Tibial nerve (tissue), 4 donors: Measurements from ENCODE around the gene TMBIM6. TPM values are rescaled to one million over a fixed set of nuclear protein-coding genes. Genes with fewer than 3 reads are reported as not detected.

Experiments
- DNase-seq, 2 donors: peaks; one replicate each; pipeline ENCODE4 v3.0.0-alpha.2; 2019; ENCODE audit warnings: low spot score in 2 of 2
- H3K27ac ChIP-seq, 4 donors: fragments of 200-600 bp; sonication (generic) in 3 of 4; one replicate each; pipeline ENCODE4 v1.5.1; 2017 to 2019; ENCODE audit warnings: mild to moderate bottlenecking in 1 of 4
- H3K27me3 ChIP-seq, 2 donors: fragments of 200-600 bp; sonication (generic) in 1 of 2; one replicate each; pipeline versions ENCODE4 v1.5.1 to v1.6.0; 2017 to 2019
- H3K36me3 ChIP-seq, 3 donors: fragments of 200-600 bp; sonication (generic); one replicate each; pipeline ENCODE4 v1.5.1; 2018 to 2019
- H3K4me1 ChIP-seq, 4 donors: fragments of 200-600 bp; sonication (generic) in 3 of 4; one replicate each; pipeline ENCODE4 v1.5.1; 2017 to 2019
- H3K4me3 ChIP-seq, 4 donors: fragments of 200-600 bp; sonication (generic) in 3 of 4; one replicate each; pipeline ENCODE4 v1.5.1; 2017 to 2019; ENCODE audit warnings: mild to moderate bottlenecking in 1 of 4, moderate library complexity in 1 of 4
- H3K9me3 ChIP-seq, 4 donors: fragments of 200-600 bp; sonication (generic) in 3 of 4; one replicate each; pipeline ENCODE4 v1.5.1; 2017 to 2019
- CTCF ChIP-seq, 5 experiments: fragments of 200-600 bp in 3 of 5; fragments of 450-650 bp in 2 of 5; sonication (generic) in 3 of 5; IDR thresholded peaks; one replicate each; pipeline ENCODE4 v1.5.1; 2016 to 2019; ENCODE audit warnings: antibody characterized with exemption in 5 of 5, mild to moderate bottlenecking in 3 of 5, moderate library complexity in 2 of 5
- EP300 ChIP-seq, 2 donors: sonication (generic); formaldehyde crosslinking; IDR thresholded peaks; one replicate each; pipeline ENCODE4 v1.6.1; 2017; ENCODE audit warnings: antibody characterized with exemption in 2 of 2, mild to moderate bottlenecking in 1 of 2
- POLR2A ChIP-seq, 2 donors: fragments of 450-650 bp; IDR thresholded peaks; one replicate each; pipeline ENCODE4 v1.6.1; 2017; ENCODE audit warnings: antibody characterized with exemption in 2 of 2, mild to moderate bottlenecking in 2 of 2, moderate library complexity in 2 of 2
- WGBS, 2 donors: methylation state at CpG; one replicate each; pipeline ENCODE4 v1.1.5; 2018; 5-methylcytosine and 5-hydroxymethylcytosine counted together
- total RNA-seq, 4 donors: library from RNA; depleted of rRNA; stranded (reverse); fragments of >200 nt; gene quantifications; one replicate each; pipeline ENCODE4 v1.1.0, GENCODE V29; 2016

The TMBIM6 gene
- total RNA-seq, 4 donors from 2014 or later: 284 to 404 (median 325) TPM

GRCh38 chr12:49705479-49706134, 35.8 kb upstream of the TMBIM6 start:
- peak in 1 of 2 donors; percentile 15 for DNase-seq
- H3K9me3 ChIP-seq: no peaks in the 10 kb centered on the region
- 16 to 21% methylated on average over 10 of the region's 10 CpGs for WGBS, 2 donors
- H3K27ac ChIP-seq: peak overlapping the region; percentile 92 to 99 (median 97)
- no peaks in the 10 kb centered on the region for H3K36me3 ChIP-seq
- H3K4me1 ChIP-seq: peaks cover 0 to 53% (median 39%) of the 10 kb centered on the region in 4 donors
- peak; percentile 44 to 54 for TF ChIP-seq POLR2A (IDR thresholded peaks at IDR 0.05)
- peak in 1 of 2 donors; percentile 92 for TF ChIP-seq EP300 (IDR thresholded peaks at IDR 0.05)
- peak in 2 of 5 experiments; percentile 7 to 43 for TF ChIP-seq CTCF (IDR thresholded peaks at IDR 0.05)
- peak overlapping the region; percentile 78 to 99 (median 84) for H3K4me3 ChIP-seq
- no peaks in the 10 kb centered on the region for H3K27me3 ChIP-seq

GRCh38 chr12:49706351-49707127, 34.8 kb upstream of the TMBIM6 start:
- no peaks in the 10 kb centered on the region for H3K36me3 ChIP-seq
- no peak for TF ChIP-seq CTCF (IDR thresholded peaks at IDR 0.05)
- TF ChIP-seq POLR2A (IDR thresholded peaks at IDR 0.05): peak in 1 of 2 donors; percentile 18
- TF ChIP-seq EP300 (IDR thresholded peaks at IDR 0.05): peak in 1 of 2 donors; percentile 30
- peak overlapping the region; percentile 78 to 99 (median 84) for H3K4me3 ChIP-seq
- peaks cover 0 to 51% (median 36%) of the 10 kb centered on the region in 4 donors for H3K4me1 ChIP-seq
- no peaks in the 10 kb centered on the region for H3K27me3 ChIP-seq
- H3K27ac ChIP-seq: peak overlapping the region; percentile 92 to 99 (median 97)
- H3K9me3 ChIP-seq: no peaks in the 10 kb centered on the region
- peak in 1 of 2 donors; percentile 21 for DNase-seq
- WGBS, 2 donors: 0 to 2% methylated on average over 32 to 36 of the region's 43 CpGs

- TF ChIP-seq EP300 (IDR thresholded peaks at IDR 0.05) (peak; percentile 28 to 78), POLR2A (IDR thresholded peaks at IDR 0.05) (peak in 1 of 2 donors; percentile 77), CTCF (IDR thresholded peaks at IDR 0.05) (peak; percentile 95 to 100 (median 98))
- 1 to 2% methylated on average over 26 to 50 of the region's 93 CpGs for WGBS, 2 donors
These were observed 34.1 kb upstream of the TMBIM6 start, which contains the start of gene FMNL3 for GRCh38 chr12:49707128-49707811. TSS of gene FMNL3 (minus strand) at chr12:49707405. CDS start at chr12:49707180, 225 bp downstream.

GRCh38 chr12:49707812-49708147, 33.6 kb upstream of the TMBIM6 start:
- 35 to 44% methylated on average over 11 of the region's 11 CpGs for WGBS, 2 donors
- TF ChIP-seq EP300 (IDR thresholded peaks at IDR 0.05): no peak
- TF ChIP-seq CTCF (IDR thresholded peaks at IDR 0.05): peak in 1 of 5 experiments; percentile 9
- Histone ChIP-seq H3K27ac (peak overlapping the region in 2 of 4 donors; percentile 39 to 99), H3K36me3 (no peaks in the 10 kb centered on the region), H3K4me3 (peak overlapping the region in 1 of 4 donors; percentile 99), H3K4me1 (peaks cover 0 to 39% (median 27%) of the 10 kb centered on the region in 4 donors), H3K27me3 (no peaks in the 10 kb centered on the region), H3K9me3 (no peaks in the 10 kb centered on the region)
- no peak for DNase-seq

More at GRCh38 chr12:49707128-49707811, 34.1 kb upstream of the TMBIM6 start, which contains the start of gene FMNL3:
- no peaks in the 10 kb centered on the region for H3K27me3 ChIP-seq
- no peaks in the 10 kb centered on the region for H3K9me3 ChIP-seq
- H3K27ac ChIP-seq: peak within 1 kb of the TSS; percentile 92 to 99 (median 97)
- no peaks in the 10 kb centered on the region for H3K36me3 ChIP-seq
- DNase-seq: peak; percentile 97 to 98
- peaks cover 0 to 44% (median 29%) of the 10 kb centered on the region in 4 donors for H3K4me1 ChIP-seq
- H3K4me3 ChIP-seq: peak within 1 kb of the TSS; percentile 78 to 99 (median 84)
